Measurements from ENCODE around the gene CUTA. TPM values are rescaled to one million over a fixed set of nuclear protein-coding genes. Genes with fewer than 3 reads are reported as not detected.
A peak's percentile ranks its signal among the peaks of the same experiment; 100 is the strongest.

Gene CUTA
- total and polyA plus RNA-seq, 2 experiments from 2014 or later, result 204 to 404 TPM

GRCh38 chr6:33453393-33454008 lies 35.6 kb upstream of the CUTA start:
- DNase-seq, result peak; percentile 28
- in situ Hi-C loops (cut with MboI), result no loop called here
- Histone ChIP-seq H2AFZ (peak overlapping the region; percentile 83), H3K9ac (peak overlapping the region; percentile 84), H3K9me2 (ENCODE audit: insufficient read depth) (no peaks in the 10 kb centered on the region), H3K4me3 (peak overlapping the region; percentile 87), H3K9me3 (ENCODE audit: low read depth) (no peaks in the 10 kb centered on the region), H3K27ac (peak overlapping the region; percentile 10), H3K36me3 (ENCODE audit: low read depth) (no peaks in the 10 kb centered on the region), H3K4me1 (ENCODE audit: insufficient read depth) (peaks cover 4% of the 10 kb centered on the region; the same call in 1 of the 2 replicates), H4K20me1 (ENCODE audit: insufficient read depth) (no peaks in the 10 kb centered on the region), H3K4me2 (ENCODE audit: unreplicated experiment) (peak overlapping the region; percentile 98), H3F3A (ENCODE audit: insufficient read depth) (peaks cover 15% of the 10 kb centered on the region), H3K79me2 (ENCODE audit: insufficient read depth) (peaks cover 26% of the 10 kb centered on the region), H3K27me3 (replicated peaks; ENCODE audit: insufficient read depth) (no peaks in the 10 kb centered on the region)
- TF ChIP-seq EZH2 (IDR thresholded peaks at IDR 0.05; ENCODE audit: insufficient read depth, poor library complexity, severe bottlenecking) (no peak), EZH2phosphoT487 (IDR thresholded peaks at IDR 0.05; ENCODE audit: insufficient read depth, low read depth) (no peak)
- WGBS, 2 experiments (ENCODE audit: low coverage in 1 of 2, low lambda C conversion rate in 2 of 2, missing lambda C conversion rate in 2 of 2), result 6 to 10% methylated on average over 10 to 12 of the region's 12 CpGs

DNA sequence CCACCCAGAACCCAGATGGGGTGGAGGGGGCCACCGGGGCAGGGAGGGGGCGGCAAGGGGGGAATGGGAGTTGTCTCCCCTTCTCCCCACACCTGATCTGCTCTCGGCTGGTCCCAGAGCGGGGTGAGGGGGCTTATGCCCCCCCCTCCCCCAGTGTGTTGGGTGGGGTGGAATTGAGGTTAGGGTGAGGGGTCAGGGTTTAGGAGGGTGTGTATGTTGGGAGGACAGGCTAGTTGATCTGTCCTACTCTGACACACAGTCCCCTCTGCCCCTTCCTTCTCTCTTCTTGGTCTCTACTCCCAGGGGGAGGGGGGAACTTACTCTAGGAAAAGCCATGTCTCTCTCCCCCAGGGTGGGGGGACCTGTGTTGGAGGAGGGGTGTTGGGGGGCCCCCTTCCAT lies 34.6 kb upstream of the CUTA start:
- 79% methylated on average over 4 of the region's 4 CpGs; no CpG with 5 or more reads in 1 of the 2 experiments for WGBS, 2 experiments (ENCODE audit: low coverage in 1 of 2, low lambda C conversion rate in 2 of 2, missing lambda C conversion rate in 2 of 2)
- Histone ChIP-seq H3K79me2 (ENCODE audit: insufficient read depth) (peaks cover 26% of the 10 kb centered on the region), H3K36me3 (ENCODE audit: low read depth) (no peaks in the 10 kb centered on the region), H3K9me3 (ENCODE audit: low read depth) (no peaks in the 10 kb centered on the region), H4K20me1 (ENCODE audit: insufficient read depth) (no peaks in the 10 kb centered on the region), H3F3A (ENCODE audit: insufficient read depth) (peaks cover 15% of the 10 kb centered on the region), H3K9ac (no peak overlapping the region), H3K4me1 (ENCODE audit: insufficient read depth) (peaks cover 4% of the 10 kb centered on the region; the same call in 1 of the 2 replicates), H2AFZ (no peak overlapping the region), H3K9me2 (ENCODE audit: insufficient read depth) (no peaks in the 10 kb centered on the region), H3K27me3 (replicated peaks; ENCODE audit: insufficient read depth) (no peaks in the 10 kb centered on the region), H3K4me2 (ENCODE audit: unreplicated experiment) (no peak overlapping the region), H3K4me3 (no peak overlapping the region), H3K27ac (no peak overlapping the region)
- in situ Hi-C loops (cut with MboI), result no loop called here
- no peak for DNase-seq
- TF ChIP-seq EZH2 (IDR thresholded peaks at IDR 0.05; ENCODE audit: insufficient read depth, poor library complexity, severe bottlenecking), result no peak

DNA sequence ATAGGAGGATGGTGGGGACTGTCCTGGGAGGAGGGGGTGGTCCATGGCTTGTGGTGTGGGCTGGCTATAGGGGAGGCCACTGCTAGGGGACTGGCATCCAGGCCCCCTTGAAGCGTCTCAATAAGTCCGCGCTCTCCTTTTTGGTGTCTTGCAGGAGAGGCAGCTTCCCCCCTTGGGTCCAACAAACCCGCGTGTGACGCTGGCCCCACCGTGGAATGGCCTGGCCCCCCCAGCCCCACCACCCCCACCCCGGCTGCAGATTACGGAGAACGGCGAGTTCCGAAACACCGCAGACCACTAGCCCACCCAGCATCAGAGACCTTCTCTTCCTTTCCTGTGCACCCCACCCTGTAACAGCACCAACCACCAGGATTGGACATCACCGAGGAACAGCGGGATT lies 33.7 kb upstream of the CUTA start:
- H3K36me3 ChIP-seq (ENCODE audit: low read depth), result no peaks in the 10 kb centered on the region

DNA sequence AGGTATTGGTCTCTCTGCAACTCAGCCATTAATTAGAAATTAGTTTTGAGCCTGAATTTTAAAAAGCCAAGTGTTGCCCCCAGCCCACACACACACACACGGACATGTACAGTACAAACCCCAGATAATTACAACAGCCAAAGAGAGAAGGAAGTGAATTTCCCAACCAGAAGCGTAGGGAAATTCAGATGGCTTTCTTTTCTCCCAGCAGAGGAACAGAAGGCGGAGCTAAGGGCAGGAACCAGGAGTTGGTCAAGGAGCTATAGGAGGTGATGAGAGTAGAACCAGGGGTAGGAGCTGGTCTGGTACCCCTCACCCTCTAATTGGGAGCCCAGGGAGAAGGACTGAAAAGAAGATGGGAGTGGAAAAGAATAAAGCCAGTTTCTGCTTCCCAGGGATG lies 32.5 kb upstream of the CUTA start:
- 66 to 81% methylated on average over 3 of the region's 3 CpGs for WGBS, 2 experiments (ENCODE audit: low coverage in 1 of 2, low lambda C conversion rate in 2 of 2, missing lambda C conversion rate in 2 of 2)
- Histone ChIP-seq H3K27ac (no peak overlapping the region), H3K9ac (no peak overlapping the region), H3K36me3 (ENCODE audit: low read depth) (no peaks in the 10 kb centered on the region), H2AFZ (no peak overlapping the region), H3K9me2 (ENCODE audit: insufficient read depth) (no peaks in the 10 kb centered on the region), H4K20me1 (ENCODE audit: insufficient read depth) (no peaks in the 10 kb centered on the region), H3K4me2 (ENCODE audit: unreplicated experiment) (no peak overlapping the region), H3K27me3 (replicated peaks; ENCODE audit: insufficient read depth) (no peaks in the 10 kb centered on the region), H3K9me3 (ENCODE audit: low read depth) (no peaks in the 10 kb centered on the region), H3K79me2 (ENCODE audit: insufficient read depth) (peaks cover 15% of the 10 kb centered on the region), H3K4me1 (ENCODE audit: insufficient read depth) (peaks cover 4% of the 10 kb centered on the region; the same call in 1 of the 2 replicates), H3K4me3 (no peak overlapping the region), H3F3A (ENCODE audit: insufficient read depth) (peaks cover 15% of the 10 kb centered on the region)
- DNase-seq, result no peak
- in situ Hi-C loops (cut with MboI), result no loop called here
- TF ChIP-seq EZH2 (IDR thresholded peaks at IDR 0.05; ENCODE audit: insufficient read depth, poor library complexity, severe bottlenecking) (no peak), EZH2phosphoT487 (IDR thresholded peaks at IDR 0.05; ENCODE audit: insufficient read depth, low read depth) (no peak)

More for the DNA sequence above, 33.7 kb upstream of the CUTA start:
- in situ Hi-C loops (cut with MboI), result no loop called here
- no peaks in the 10 kb centered on the region for H3K9me2 ChIP-seq (ENCODE audit: insufficient read depth)
- H4K20me1 ChIP-seq (ENCODE audit: insufficient read depth), result no peaks in the 10 kb centered on the region
- H3K4me2 ChIP-seq (ENCODE audit: unreplicated experiment), result no peak overlapping the region
- no peak overlapping the region for H3K27ac ChIP-seq
- no peaks in the 10 kb centered on the region for H3K9me3 ChIP-seq (ENCODE audit: low read depth)
- peaks cover 15% of the 10 kb centered on the region for H3F3A ChIP-seq (ENCODE audit: insufficient read depth)
- no peak overlapping the region for H2AFZ ChIP-seq
- 90 to 94% methylated on average over 12 to 15 of the region's 15 CpGs for WGBS, 2 experiments (ENCODE audit: low coverage in 1 of 2, low lambda C conversion rate in 2 of 2, missing lambda C conversion rate in 2 of 2)
- TF ChIP-seq EZH2phosphoT487 (IDR thresholded peaks at IDR 0.05; ENCODE audit: insufficient read depth, low read depth) (no peak), EZH2 (IDR thresholded peaks at IDR 0.05; ENCODE audit: insufficient read depth, poor library complexity, severe bottlenecking) (no peak)
- peaks cover 4% of the 10 kb centered on the region; the same call in 1 of the 2 replicates for H3K4me1 ChIP-seq (ENCODE audit: insufficient read depth)
- peaks cover 26% of the 10 kb centered on the region for H3K79me2 ChIP-seq (ENCODE audit: insufficient read depth)
- H3K4me3 ChIP-seq, result no peak overlapping the region
- no peak overlapping the region for H3K9ac ChIP-seq
- DNase-seq, result no peak
- H3K27me3 ChIP-seq (replicated peaks; ENCODE audit: insufficient read depth), result no peaks in the 10 kb centered on the region

Measured in GM23248 (cell line).